Nephron progenitor cell (in vitro differentiated cells): ENCODE data around the gene ATP6V1G2.

Experiments used
- DNase-seq: peaks from one replicate; pipeline ENCODE4 v3.0.0; 2021
- H3K27ac Mint-ChIP-seq: 2 replicates; pipeline ENCODE4 v1.8.0; 2021; ENCODE audit warnings: mild to moderate bottlenecking, moderate library complexity, mixed read lengths
- H3K27me3 Mint-ChIP-seq: 2 replicates; pipeline ENCODE4 v1.8.0; 2021; ENCODE audit warnings: mild to moderate bottlenecking, low read depth, mixed read lengths; ENCODE audit not compliant: poor library complexity
- H3K36me3 Mint-ChIP-seq: 2 replicates; pipeline ENCODE4 v1.8.0; 2021; ENCODE audit warnings: low read depth, mixed read lengths
- H3K4me1 Mint-ChIP-seq: 2 replicates; pipeline ENCODE4 v1.8.0; 2021; ENCODE audit warnings: mixed read lengths
- H3K4me3 Mint-ChIP-seq: 2 replicates; pipeline ENCODE4 v1.8.0; 2021; ENCODE audit warnings: mild to moderate bottlenecking, moderate library complexity, mixed read lengths
- H3K9me3 Mint-ChIP-seq: 2 replicates; pipeline ENCODE4 v1.8.0; 2021; ENCODE audit warnings: mild to moderate bottlenecking, moderate library complexity, mixed read lengths
- CTCF ChIP-seq: fragments of 200-600 bp; sonication (generic); IDR thresholded peaks from 2 replicates; pipeline ENCODE4 v1.5.0; 2021; ENCODE audit warnings: antibody characterized with exemption

Gene ATP6V1G2

GRCh38 chr6:31534011-31534410 lies 12.4 kb downstream of the ATP6V1G2 start:
- Mint-ChIP-seq H3K27ac (peak overlapping the region; percentile 89), H3K9me3 (no peaks in the 10 kb centered on the region), H3K4me3 (no peak overlapping the region), H3K4me1 (peaks cover 58% of the 10 kb centered on the region), H3K27me3 (no peaks in the 10 kb centered on the region), H3K36me3 (peaks cover 85% of the 10 kb centered on the region)
- no peak for TF ChIP-seq CTCF
- no peak for DNase-seq

- TF ChIP-seq CTCF, result no peak
- H3K9me3 Mint-ChIP-seq, result no peaks in the 10 kb centered on the region
- H3K27ac Mint-ChIP-seq, result no peak overlapping the region
- H3K4me3 Mint-ChIP-seq, result no peak overlapping the region
- H3K4me1 Mint-ChIP-seq, result peaks cover 58% of the 10 kb centered on the region
- no peaks in the 10 kb centered on the region for H3K27me3 Mint-ChIP-seq
- DNase-seq, result no peak
- H3K36me3 Mint-ChIP-seq, result peaks cover 80% of the 10 kb centered on the region
These were observed 13.0 kb downstream of the ATP6V1G2 start for GRCh38 chr6:31533455-31533841.

- H3K9me3 Mint-ChIP-seq, result no peaks in the 10 kb centered on the region
- no peak overlapping the region for H3K27ac Mint-ChIP-seq
- no peak for DNase-seq
- H3K27me3 Mint-ChIP-seq, result no peaks in the 10 kb centered on the region
- peaks cover 58% of the 10 kb centered on the region for H3K4me1 Mint-ChIP-seq
- H3K4me3 Mint-ChIP-seq, result no peak overlapping the region
- no peak for TF ChIP-seq CTCF
- peaks cover 74% of the 10 kb centered on the region for H3K36me3 Mint-ChIP-seq
These were observed 13.6 kb downstream of the ATP6V1G2 start for GRCh38 chr6:31532644-31533454.

GRCh38 chr6:31531771-31532643 lies 14.4 kb downstream of the ATP6V1G2 start:
- H3K27ac Mint-ChIP-seq, result peak overlapping the region; percentile 25
- peaks cover 52% of the 10 kb centered on the region for H3K4me1 Mint-ChIP-seq
- no peak for DNase-seq
- H3K9me3 Mint-ChIP-seq, result no peaks in the 10 kb centered on the region
- TF ChIP-seq CTCF, result no peak
- peaks cover 69% of the 10 kb centered on the region for H3K36me3 Mint-ChIP-seq
- no peak overlapping the region for H3K4me3 Mint-ChIP-seq
- no peaks in the 10 kb centered on the region for H3K27me3 Mint-ChIP-seq

GRCh38 chr6:31531162-31531561 lies 15.2 kb downstream of the ATP6V1G2 start:
- Mint-ChIP-seq H3K9me3 (no peaks in the 10 kb centered on the region), H3K27me3 (no peaks in the 10 kb centered on the region), H3K36me3 (peaks cover 62% of the 10 kb centered on the region), H3K4me1 (peaks cover 45% of the 10 kb centered on the region), H3K4me3 (no peak overlapping the region), H3K27ac (peak overlapping the region; percentile 82)
- TF ChIP-seq CTCF, result no peak
- no peak for DNase-seq
